Calu3 (cell line): Measurements from ENCODE around the gene BRD4. TPM values are rescaled to one million over a fixed set of nuclear protein-coding genes. Genes with fewer than 3 reads are reported as not detected.

Source experiments
- BruUV-seq: library from RNA; stranded (reverse); fragments of 400-500 nt; replicated peaks from 2 replicates; lab custom pipeline; 2021; lab: Mats Ljungman, UMichigan
- CTCF ChIA-PET: fragments of 300-600 bp; sonication (Branson Sonifier 250); formaldehyde crosslinking; loops from one replicate; lab custom pipeline; 2022; ENCODE audit warnings: antibody characterized with exemption; lab: Charles Lee
- DNase-seq: peaks from one replicate; pipeline ENCODE4 v3.0.0; 2022
- H3K27ac Mint-ChIP-seq: one replicate; pipeline ENCODE4 v1.8.0; 2022; ENCODE audit warnings: mixed read lengths; ENCODE audit not compliant: unreplicated experiment
- H3K27me3 Mint-ChIP-seq: one replicate; pipeline ENCODE4 v1.8.0; 2022; ENCODE audit warnings: mixed read lengths; ENCODE audit not compliant: unreplicated experiment
- H3K36me3 Mint-ChIP-seq: one replicate; pipeline ENCODE4 v1.8.0; 2022; ENCODE audit warnings: mild to moderate bottlenecking, moderate library complexity, mixed read lengths; ENCODE audit not compliant: insufficient read depth, unreplicated experiment
- H3K4me1 Mint-ChIP-seq: one replicate; pipeline ENCODE4 v1.8.0; 2022; ENCODE audit warnings: mild to moderate bottlenecking, low read depth, mixed read lengths; ENCODE audit not compliant: unreplicated experiment
- H3K4me3 Mint-ChIP-seq: one replicate; pipeline ENCODE4 v1.8.0; 2022; ENCODE audit warnings: mild to moderate bottlenecking, low read depth, moderate library complexity, mixed read lengths; ENCODE audit not compliant: unreplicated experiment
- H3K9me3 Mint-ChIP-seq: one replicate; pipeline ENCODE4 v1.8.0; 2022; ENCODE audit warnings: low read depth, mixed read lengths; ENCODE audit not compliant: unreplicated experiment
- CTCF ChIP-seq: fragments of 200-600 bp; IDR thresholded peaks from one replicate; pipeline ENCODE4 v1.8.0; 2022; ENCODE audit warnings: antibody characterized with exemption; ENCODE audit not compliant: unreplicated experiment
- intact Hi-C: fragments of 100-400 bp; cut with micrococcal nuclease; formaldehyde crosslinking; loops from one replicate; pipeline ENCODE4 v1.10.0; 2022; ENCODE audit not compliant: unreplicated experiment
- total RNA-seq: library from RNA; stranded (reverse); gene quantifications from 2 replicates; pipeline ENCODE4 v1.2.3, GENCODE V29; 2022

The BRD4 gene
- total RNA-seq, 1 experiment from 2014 or later, result 93.9 TPM

- Mint-ChIP-seq H3K27ac (peak overlapping the region; percentile 53), H3K4me3 (no peak overlapping the region), H3K36me3 (peaks cover 47% of the 10 kb centered on the region), H3K27me3 (no peaks in the 10 kb centered on the region), H3K4me1 (peaks cover 30% of the 10 kb centered on the region), H3K9me3 (no peaks in the 10 kb centered on the region)
- intact Hi-C loops, result no loop called here
- CTCF ChIA-PET, result no interaction called here
- no TSS peak for BruUV-seq
- DNase-seq, result no peak
- TF ChIP-seq CTCF, result no peak
These were observed 64.0 kb downstream of the BRD4 start for GRCh38 chr19:15268192-15268927.

GRCh38 chr19:15266683-15267082 is 65.7 kb downstream of the BRD4 start:
- no peaks in the 10 kb centered on the region for H3K27me3 Mint-ChIP-seq
- CTCF ChIA-PET, result no interaction called here
- TF ChIP-seq CTCF, result no peak
- no TSS peak for BruUV-seq
- no peak overlapping the region for H3K4me3 Mint-ChIP-seq
- no peaks in the 10 kb centered on the region for H3K9me3 Mint-ChIP-seq
- intact Hi-C loops, result no loop called here
- no peak overlapping the region for H3K27ac Mint-ChIP-seq
- H3K36me3 Mint-ChIP-seq, result peaks cover 51% of the 10 kb centered on the region
- H3K4me1 Mint-ChIP-seq, result peaks cover 29% of the 10 kb centered on the region
- no peak for DNase-seq

- no peak for DNase-seq
- H3K4me3 Mint-ChIP-seq, result no peak overlapping the region
- CTCF ChIA-PET, result no interaction called here
- peaks cover 49% of the 10 kb centered on the region for H3K36me3 Mint-ChIP-seq
- peaks cover 21% of the 10 kb centered on the region for H3K4me1 Mint-ChIP-seq
- intact Hi-C loops, result no loop called here
- TF ChIP-seq CTCF, result no peak
- BruUV-seq, result no TSS peak
- no peaks in the 10 kb centered on the region for H3K9me3 Mint-ChIP-seq
- no peak overlapping the region for H3K27ac Mint-ChIP-seq
- H3K27me3 Mint-ChIP-seq, result no peaks in the 10 kb centered on the region
These were observed 66.5 kb downstream of the BRD4 start for GRCh38 chr19:15265850-15266248.

GRCh38 chr19:15265214-15265849 is 67.0 kb downstream of the BRD4 start:
- Mint-ChIP-seq H3K27me3 (no peaks in the 10 kb centered on the region), H3K4me3 (no peak overlapping the region), H3K4me1 (peaks cover 20% of the 10 kb centered on the region), H3K36me3 (peaks cover 53% of the 10 kb centered on the region), H3K9me3 (no peaks in the 10 kb centered on the region), H3K27ac (no peak overlapping the region)
- DNase-seq, result no peak
- no TSS peak for BruUV-seq
- no peak for TF ChIP-seq CTCF
- CTCF ChIA-PET, result interaction anchor here (0.8 kb wide), 1 partner anchor 16 kb away, joined by 4 read pairs; no protein-coding TSS in a partner anchor
- intact Hi-C loops, result no loop called here
